Measurements from ENCODE around the gene A4GALT.

- TF ChIP-seq CTCF (IDR thresholded peaks at IDR 0.05; ENCODE audit: insufficient read depth, low read length, poor library complexity, severe bottlenecking) (no peak), EZH2phosphoT487 (conservative IDR thresholded peaks at IDR 0.05; ENCODE audit: low read length) (no peak)
Measured at GRCh38 chr22:42769238-42769573, 48.5 kb upstream of the A4GALT start.
